H1 (cell line): ENCODE measurements around the gene ZFP1. TPM values are rescaled to one million over a fixed set of nuclear protein-coding genes. Genes with fewer than 3 reads are reported as not detected.

Experiments
- GABPA ChIP-seq: IDR thresholded peaks from 2 replicates; pipeline ENCODE4 v1.6.1; 2011; ENCODE audit warnings: mild to moderate bottlenecking, low read length, moderate library complexity, borderline replicate concordance; ENCODE audit not compliant: insufficient read depth
- HDAC6 ChIP-seq: IDR thresholded peaks from one replicate; pipeline ENCODE4 v1.7.1; 2012; ENCODE audit warnings: low read depth, mild to moderate bottlenecking, inconsistent platforms, low read length, moderate library complexity
- KDM5A ChIP-seq: fragments of 200-600 bp; IDR thresholded peaks from 2 replicates; pipeline ENCODE4 v1.7.1; 2012; ENCODE audit warnings: mild to moderate bottlenecking, low read length, inconsistent platforms, mixed read lengths
- PHF8 ChIP-seq: fragments of 200-600 bp; sonication (generic); conservative IDR thresholded peaks from 2 replicates; pipeline ENCODE4 v1.7.1; 2012; ENCODE audit warnings: low read depth, mild to moderate bottlenecking, inconsistent platforms, low read length, moderate library complexity
- RBBP5 ChIP-seq: IDR thresholded peaks from 2 replicates; pipeline ENCODE4 v1.7.1; 2012; ENCODE audit warnings: low read depth, mild to moderate bottlenecking, inconsistent platforms, low read length, moderate library complexity, borderline replicate concordance
- TAF7 ChIP-seq: optimal IDR thresholded peaks from 2 replicates; pipeline ENCODE3; 2011; ENCODE audit warnings: low read depth, mild to moderate bottlenecking, inconsistent platforms, low read length, moderate library complexity, borderline replicate concordance
- TEAD4 ChIP-seq: IDR thresholded peaks from 2 replicates; pipeline ENCODE4 v1.6.1; 2012; ENCODE audit warnings: low read depth, low read length, inconsistent platforms, mixed read lengths
- polyA plus RNA-seq, 7 experiments: library from polyadenylated mRNA; depleted of rRNA in 3 of 7; stranded (reverse) in 5 of 7; unstranded in 2 of 7; fragments of >200 nt in 5 of 7; fragments of 200-250 nt in 2 of 7; gene quantifications; 1 replicate in 5 of 7; 2 replicates in 1 of 7; 4 replicates in 1 of 7; pipeline versions ENCODE4 v1.2.1 to v1.2.3, GENCODE V29; 2011 to 2013; ENCODE audit warnings: missing spikeins in 2 of 7, mixed read lengths in 2 of 7
- total RNA-seq: library from RNA; stranded (reverse); fragmentation: NEBNext Ultra II Directional; extraction: Animal tissue kit (Norgen Biotek cat#: 25700); gene quantifications from 2 replicates; pipeline ENCODE4 v1.2.1, GENCODE V29; 2021

Gene ZFP1
- total and polyA plus RNA-seq, 2 of the 8 experiments (the other 6 are each of a cell fraction or from before 2014, with no cell fraction given), result 4.0 to 11.2 TPM

DNA sequence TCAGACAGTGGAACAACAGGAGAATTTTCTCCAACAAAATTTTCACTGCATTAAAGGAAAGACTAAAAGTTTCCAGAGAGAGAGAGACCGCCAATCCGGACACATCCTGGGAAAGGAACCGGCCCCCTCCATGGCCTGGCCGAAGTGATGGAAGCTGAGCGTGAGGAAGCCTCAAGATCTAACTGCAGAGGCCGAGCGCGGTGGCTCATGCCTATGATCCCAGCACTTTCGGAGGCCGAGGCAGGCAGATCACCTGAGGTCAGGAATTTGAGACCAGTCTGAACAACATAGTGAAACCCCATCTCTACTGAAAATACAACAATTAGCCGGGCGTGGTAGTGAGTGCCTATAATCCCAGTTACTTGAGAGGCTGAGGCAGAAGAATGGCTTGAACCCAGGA, 54.8 kb downstream of the ZFP1 start (continued):
- TF ChIP-seq PHF8, result no peak
- TF ChIP-seq TEAD4, result no peak
- TF ChIP-seq KDM5A, result no peak
- no peak for TF ChIP-seq TAF7
- TF ChIP-seq HDAC6, result no peak
- TF ChIP-seq RBBP5, result no peak
- TF ChIP-seq GABPA, result no peak
